Trophoblast cell (in vitro differentiated cells and primary cell): ENCODE results near the gene ZDHHC16.

ENCODE experiments used
- DNase-seq, 2 donors: peaks; one replicate each; pipeline ENCODE4 v3.0.0-alpha.2; 2016
- H2AFZ ChIP-seq: 2 replicates; pipeline ENCODE4 v1.6.1; 2013; ENCODE audit warnings: low read length, moderate library complexity, mild to moderate bottlenecking; ENCODE audit not compliant: insufficient read depth, poor library complexity
- H2AK5ac ChIP-seq: 2 replicates; pipeline ENCODE4 v1.6.1; 2013; ENCODE audit warnings: mild to moderate bottlenecking, low read length
- H2BK120ac ChIP-seq: 2 replicates; pipeline ENCODE4 v1.6.1; 2013; ENCODE audit warnings: low read length, mild to moderate bottlenecking, moderate library complexity; ENCODE audit not compliant: insufficient read depth, poor library complexity
- H2BK12ac ChIP-seq: 2 replicates; pipeline ENCODE4 v1.6.1; 2013; ENCODE audit warnings: mild to moderate bottlenecking, low read length, moderate library complexity
- H2BK5ac ChIP-seq: 2 replicates; pipeline ENCODE4 v1.6.1; 2013; ENCODE audit warnings: low read length, low read depth, moderate library complexity, mild to moderate bottlenecking; ENCODE audit not compliant: poor library complexity
- H3K14ac ChIP-seq: 2 replicates; pipeline ENCODE4 v1.6.1; 2013; ENCODE audit warnings: mild to moderate bottlenecking, low read length
- H3K18ac ChIP-seq: 2 replicates; pipeline ENCODE4 v1.6.1; 2013; ENCODE audit warnings: mild to moderate bottlenecking, low read length
- H3K23ac ChIP-seq: 2 replicates; pipeline ENCODE4 v1.6.1; 2013; ENCODE audit warnings: low read length
- H3K27ac ChIP-seq: 2 replicates; pipeline ENCODE4 v1.5.1; 2013; ENCODE audit warnings: low read depth, mild to moderate bottlenecking, inconsistent platforms, low read length, moderate library complexity
- H3K27me3 ChIP-seq: 2 replicates; pipeline ENCODE4 v1.6.1; 2013; ENCODE audit warnings: inconsistent platforms, mild to moderate bottlenecking, low read length, moderate library complexity; ENCODE audit not compliant: insufficient read depth
- H3K36me3 ChIP-seq, 2 experiments: 1 replicate in 1 of 2; 2 replicates in 1 of 2; pipeline ENCODE4 v1.6.1; 2013; ENCODE audit warnings: low read length in 2 of 2, mild to moderate bottlenecking in 2 of 2, moderate library complexity in 1 of 2; ENCODE audit not compliant: insufficient read depth in 2 of 2, control insufficient read depth in 1 of 2
- H3K4ac ChIP-seq: 2 replicates; pipeline ENCODE4 v1.6.1; 2013; ENCODE audit warnings: low read depth, mild to moderate bottlenecking, low read length, moderate library complexity
- H3K4me1 ChIP-seq, 2 experiments: 1 replicate in 1 of 2; 2 replicates in 1 of 2; pipeline ENCODE4 v1.6.1; 2013; ENCODE audit warnings: low read length in 2 of 2, mild to moderate bottlenecking in 2 of 2, moderate library complexity in 1 of 2; ENCODE audit not compliant: insufficient read depth in 2 of 2, control insufficient read depth in 1 of 2
- H3K4me2 ChIP-seq: 2 replicates; pipeline ENCODE4 v1.6.1; 2013; ENCODE audit warnings: inconsistent platforms, mild to moderate bottlenecking, low read length, moderate library complexity
- H3K4me3 ChIP-seq: 2 replicates; pipeline ENCODE4 v1.5.1; 2013; ENCODE audit warnings: mild to moderate bottlenecking, low read depth, low read length, inconsistent platforms
- H3K79me1 ChIP-seq: one replicate; pipeline ENCODE4 v1.6.1; 2013; ENCODE audit warnings: low read length
- H3K79me2 ChIP-seq: 2 replicates; pipeline ENCODE4 v1.6.1; 2013; ENCODE audit warnings: low read length, mild to moderate bottlenecking; ENCODE audit not compliant: control insufficient read depth, insufficient read depth, poor library complexity
- H3K9ac ChIP-seq: 2 replicates; pipeline ENCODE4 v1.6.1; 2013; ENCODE audit warnings: mild to moderate bottlenecking, low read length
- H3K9me3 ChIP-seq: 2 replicates; pipeline ENCODE4 v1.6.1; 2013; ENCODE audit warnings: low read depth, mild to moderate bottlenecking, control low read depth, inconsistent platforms, low read length; ENCODE audit not compliant: insufficient read depth
- H4K12ac ChIP-seq: 2 replicates; pipeline ENCODE4 v1.6.1; 2013; ENCODE audit warnings: low read depth, mild to moderate bottlenecking, low read length, moderate library complexity
- H4K8ac ChIP-seq: 2 replicates; pipeline ENCODE4 v1.6.1; 2013; ENCODE audit warnings: low read depth, mild to moderate bottlenecking, low read length, moderate library complexity
- H4K91ac ChIP-seq: one replicate; pipeline ENCODE4 v1.6.1; 2013; ENCODE audit warnings: low read depth, mild to moderate bottlenecking, low read length, moderate library complexity
- WGBS: extraction: QIAGEN DNeasy Blood & Tissue Kit; methylation state at CpG from one replicate; pipeline ENCODE4 v1.1.7; 2013; ENCODE audit warnings: missing lambda C conversion rate; ENCODE audit not compliant: insufficient read length, insufficient coverage; ENCODE audit errors: extremely low coverage; 5-methylcytosine and 5-hydroxymethylcytosine counted together

ZDHHC16 gene

GRCh38 chr10:97499561-97500296, 53.8 kb downstream of the ZDHHC16 start:
- Histone ChIP-seq H4K91ac (no peak overlapping the region), H3K79me2 (peaks cover 14% of the 10 kb centered on the region), H4K12ac (no peak overlapping the region)

GRCh38 chr10:97500297-97500575, 54.3 kb downstream of the ZDHHC16 start:
- H4K12ac ChIP-seq: no peak overlapping the region
- no peak overlapping the region for H4K91ac ChIP-seq
- H3K4me2 ChIP-seq: peak overlapping the region; percentile 87
- peaks cover 14% of the 10 kb centered on the region for H3K79me1 ChIP-seq
- no peak overlapping the region for H3K9ac ChIP-seq
- peaks cover 6% of the 10 kb centered on the region for H3K27me3 ChIP-seq
- H3K4me3 ChIP-seq: peak overlapping the region; percentile 7
- H2BK5ac ChIP-seq: no peak overlapping the region
- no peak for DNase-seq
- WGBS: no CpG with 5 or more reads among the region's 2 CpGs
- H3K18ac ChIP-seq: no peak overlapping the region
- H3K4ac ChIP-seq: no peak overlapping the region
- peaks cover 0 to 2% of the 10 kb centered on the region in 2 experiments for H3K36me3 ChIP-seq
- no peak overlapping the region for H3K27ac ChIP-seq
- no peak overlapping the region for H3K14ac ChIP-seq
- H3K4me1 ChIP-seq: peaks cover 5 to 6% of the 10 kb centered on the region in 2 experiments
- peaks cover 2% of the 10 kb centered on the region for H3K9me3 ChIP-seq
- H4K8ac ChIP-seq: no peak overlapping the region
- H3K79me2 ChIP-seq: peaks cover 14% of the 10 kb centered on the region
- no peak overlapping the region for H2AFZ ChIP-seq
- H3K23ac ChIP-seq: peak overlapping the region; percentile 44
- no peak overlapping the region for H2BK120ac ChIP-seq
- H2BK12ac ChIP-seq: no peak overlapping the region
- H2AK5ac ChIP-seq: no peak overlapping the region

More at GRCh38 chr10:97499561-97500296, 53.8 kb downstream of the ZDHHC16 start:
- Histone ChIP-seq H3K36me3 (peaks cover 0 to 2% of the 10 kb centered on the region in 2 experiments), H3K9ac (peak overlapping the region; percentile 70), H2AFZ (peak overlapping the region; percentile 93), H2BK12ac (no peak overlapping the region), H2AK5ac (no peak overlapping the region), H3K4ac (no peak overlapping the region), H4K8ac (peak overlapping the region; percentile 25), H2BK120ac (peak overlapping the region; percentile 56), H3K4me2 (peak overlapping the region; percentile 87), H3K4me1 (peaks cover 10 to 11% of the 10 kb centered on the region in 2 experiments), H3K4me3 (peak overlapping the region; percentile 84), H3K9me3 (peaks cover 2% of the 10 kb centered on the region), H2BK5ac (no peak overlapping the region), H3K27ac (no peak overlapping the region), H3K14ac (peak overlapping the region; percentile 73), H3K18ac (peak overlapping the region; percentile 95), H3K79me1 (peaks cover 14% of the 10 kb centered on the region), H3K23ac (peak overlapping the region; percentile 44), H3K27me3 (peaks cover 6% of the 10 kb centered on the region)
- DNase-seq: peak; percentile 20 to 49
- WGBS: no CpG with 5 or more reads among the region's 41 CpGs

GRCh38 chr10:97502916-97503315, 56.9 kb downstream of the ZDHHC16 start:
- Histone ChIP-seq H3K27me3 (peaks cover 6% of the 10 kb centered on the region), H4K12ac (no peak overlapping the region), H3K36me3 (no peaks in the 10 kb centered on the region), H3K4me1 (peaks cover 5% of the 10 kb centered on the region in 2 experiments), H3K4me2 (no peak overlapping the region), H4K8ac (no peak overlapping the region), H3K4me3 (no peak overlapping the region), H3K79me1 (peaks cover 12% of the 10 kb centered on the region), H3K23ac (no peak overlapping the region), H3K9me3 (peaks cover 2% of the 10 kb centered on the region), H4K91ac (no peak overlapping the region), H3K79me2 (peaks cover 10% of the 10 kb centered on the region), H2BK12ac (no peak overlapping the region), H3K9ac (no peak overlapping the region), H2AK5ac (no peak overlapping the region), H2AFZ (no peak overlapping the region), H3K18ac (no peak overlapping the region), H3K4ac (no peak overlapping the region), H3K14ac (no peak overlapping the region), H2BK120ac (no peak overlapping the region), H3K27ac (no peak overlapping the region), H2BK5ac (no peak overlapping the region)
- DNase-seq: no peak
- WGBS: no CpG with 5 or more reads among the region's 6 CpGs

GRCh38 chr10:97503406-97503805, 57.4 kb downstream of the ZDHHC16 start:
- H3K9ac ChIP-seq: no peak overlapping the region
- DNase-seq: no peak
- no peak overlapping the region for H3K4me2 ChIP-seq
- no peak overlapping the region for H2BK5ac ChIP-seq
- peaks cover 9% of the 10 kb centered on the region for H3K79me1 ChIP-seq
- H3K36me3 ChIP-seq: no peaks in the 10 kb centered on the region
- H2AFZ ChIP-seq: peak overlapping the region; percentile 6
- no peak overlapping the region for H3K23ac ChIP-seq
- no peak overlapping the region for H3K18ac ChIP-seq
- no peak overlapping the region for H2BK12ac ChIP-seq
- WGBS: no CpG with 5 or more reads among the region's 3 CpGs
- H3K27ac ChIP-seq: no peak overlapping the region
- no peak overlapping the region for H2AK5ac ChIP-seq
- peaks cover 6% of the 10 kb centered on the region for H3K27me3 ChIP-seq
- H4K8ac ChIP-seq: no peak overlapping the region
- H3K9me3 ChIP-seq: peaks cover 2% of the 10 kb centered on the region
- peaks cover 7% of the 10 kb centered on the region for H3K79me2 ChIP-seq
- no peak overlapping the region for H4K12ac ChIP-seq
- H3K4ac ChIP-seq: no peak overlapping the region
- H3K14ac ChIP-seq: no peak overlapping the region
- no peak overlapping the region for H2BK120ac ChIP-seq
- peaks cover 5% of the 10 kb centered on the region in 2 experiments for H3K4me1 ChIP-seq
- H3K4me3 ChIP-seq: no peak overlapping the region
- H4K91ac ChIP-seq: no peak overlapping the region
